KG1 (cell line): ENCODE measurements around the gene C12orf50.
"Not testable (repeated sequence)": the region's sequence is repeated elsewhere in the genome, so short reads cannot be mapped to it uniquely, and the experiment has no call there.

Experiments used
- DNase-seq: peaks from one replicate; lab custom pipeline; 2025; lab: John Stamatoyannopoulos, UW

The C12orf50 gene

GRCh38 chr12:87985069-87985675 lies 44.0 kb downstream of the C12orf50 start:
- DNase-seq, result no peak

DNA sequence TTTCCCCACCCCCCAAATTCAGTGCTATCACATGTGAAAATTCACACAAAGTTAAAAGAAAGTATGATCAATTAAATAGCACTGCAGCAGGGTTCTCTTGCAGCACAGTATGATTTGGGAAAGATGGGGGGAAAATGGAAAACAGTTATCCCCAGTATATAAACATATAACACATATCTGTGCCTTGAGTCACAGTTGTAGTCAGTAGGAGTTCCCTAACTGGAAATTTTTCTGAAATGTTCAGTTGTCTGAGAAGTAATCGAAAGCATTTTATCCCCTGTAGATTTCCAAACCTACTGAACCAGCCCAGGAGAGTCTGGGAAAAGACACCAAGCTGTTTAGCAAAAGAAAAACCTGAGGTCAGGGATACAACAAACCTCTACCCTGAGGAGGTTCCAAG lies 47.0 kb downstream of the C12orf50 start:
- no peak for DNase-seq

DNA sequence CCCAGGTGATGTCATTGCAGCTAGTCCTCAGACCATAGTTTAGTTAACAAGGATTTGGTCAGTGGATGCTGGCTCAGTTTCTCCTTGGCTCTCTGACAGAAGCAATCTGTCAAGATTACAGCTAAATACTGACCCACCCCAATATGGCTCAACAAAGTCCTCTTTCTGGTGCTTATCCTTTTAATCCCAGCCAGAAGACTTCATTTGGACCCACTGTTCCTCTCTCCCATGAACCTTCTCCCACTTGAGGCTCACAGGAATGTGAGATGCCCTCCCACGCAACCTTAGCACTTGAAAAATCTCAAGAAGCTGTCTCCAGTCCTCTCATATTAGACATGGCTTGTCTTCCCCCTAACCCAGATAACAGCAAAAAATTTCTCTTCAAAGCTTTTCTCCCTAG lies 47.7 kb downstream of the C12orf50 start:
- DNase-seq, result no peak

- DNase-seq, result no peak
These were observed 53.3 kb downstream of the C12orf50 start for GRCh38 chr12:87975879-87976278.

GRCh38 chr12:87967871-87968270 lies 61.3 kb downstream of the C12orf50 start:
- no peak for DNase-seq

DNA sequence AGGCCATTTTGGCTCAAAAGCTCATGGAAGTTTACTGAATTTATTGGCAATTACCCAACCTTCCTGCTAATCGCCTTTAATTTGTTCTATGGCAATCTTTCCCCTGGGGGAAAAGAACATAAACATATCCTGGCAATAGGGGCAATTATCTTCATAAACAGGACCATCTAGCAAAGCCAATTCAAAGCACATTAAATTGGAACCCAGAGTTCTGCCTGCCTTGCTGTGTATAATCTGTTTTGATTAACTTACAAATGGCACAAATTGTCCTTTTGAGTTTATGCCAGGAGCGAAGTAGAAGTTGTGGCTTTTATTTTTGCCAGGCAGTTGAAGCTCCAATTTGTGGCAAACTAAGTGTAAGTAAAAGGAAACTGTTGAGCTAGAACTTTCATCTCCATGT lies 68.6 kb downstream of the C12orf50 start:
- no peak for DNase-seq

DNA sequence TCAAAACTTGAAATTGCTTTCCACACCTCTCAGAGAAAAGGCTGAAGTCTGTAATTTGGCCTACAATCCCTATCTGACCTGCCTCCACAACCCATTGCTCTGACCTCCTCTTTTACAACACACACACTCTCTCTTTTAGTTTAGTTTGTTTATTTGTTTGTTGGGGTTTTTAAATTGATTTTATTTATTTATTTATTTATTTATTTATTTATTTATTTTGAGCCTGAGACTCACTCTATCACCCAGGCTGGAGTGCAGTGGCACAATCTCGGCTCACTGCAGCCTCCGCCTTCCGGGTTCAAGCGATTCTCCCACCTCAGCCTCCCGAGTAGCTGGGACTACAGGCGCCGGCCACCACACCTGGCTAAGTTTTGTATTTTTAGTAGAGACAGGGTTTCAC lies 75.2 kb downstream of the C12orf50 start:
- DNase-seq, result not testable (repeated sequence)

GRCh38 chr12:87953256-87953860 lies 75.8 kb downstream of the C12orf50 start:
- no peak for DNase-seq

DNA sequence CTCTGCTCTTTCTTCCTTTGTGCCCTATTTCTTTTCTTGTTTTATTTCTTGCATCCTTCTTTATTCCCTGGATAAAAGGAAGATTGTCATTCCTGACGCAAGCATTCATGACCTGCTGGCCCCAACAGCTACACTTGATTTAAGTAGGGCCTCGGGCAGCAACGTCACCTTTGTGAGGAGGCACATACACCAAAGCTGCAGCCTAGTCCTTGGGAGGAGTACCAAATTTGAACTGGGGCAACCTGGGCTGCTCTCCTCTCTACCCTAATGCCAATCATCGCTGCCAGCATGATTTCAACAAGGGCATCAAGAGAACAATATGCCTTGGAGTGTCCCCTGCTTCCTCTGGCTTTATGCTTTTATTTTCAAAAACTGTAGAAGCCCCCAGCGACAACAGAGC lies 76.4 kb downstream of the C12orf50 start:
- no peak for DNase-seq

GRCh38 chr12:87952223-87952622 lies 77.0 kb downstream of the C12orf50 start:
- DNase-seq, result no peak

DNA sequence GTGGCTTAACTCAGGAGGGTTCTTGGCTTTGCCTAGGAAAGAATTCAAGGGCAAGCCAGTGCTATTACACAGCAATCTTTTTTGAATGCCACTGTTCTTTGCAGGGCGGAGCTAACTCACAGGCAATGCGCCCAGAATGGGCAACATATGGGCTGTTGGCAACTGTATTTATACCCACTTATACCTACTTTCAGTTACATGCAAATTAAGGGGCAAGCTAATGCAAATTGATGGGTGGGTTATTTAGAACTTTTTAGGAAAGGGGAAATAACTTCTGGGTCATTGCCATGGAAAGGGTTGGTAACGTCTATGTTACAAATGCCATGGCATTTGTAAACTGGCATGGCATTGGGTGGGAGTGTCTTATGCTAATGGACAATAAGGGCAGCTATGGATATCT lies 85.4 kb downstream of the C12orf50 start:
- DNase-seq, result no peak

GRCh38 chr12:87943023-87943422 lies 86.2 kb downstream of the C12orf50 start:
- no peak for DNase-seq

DNA sequence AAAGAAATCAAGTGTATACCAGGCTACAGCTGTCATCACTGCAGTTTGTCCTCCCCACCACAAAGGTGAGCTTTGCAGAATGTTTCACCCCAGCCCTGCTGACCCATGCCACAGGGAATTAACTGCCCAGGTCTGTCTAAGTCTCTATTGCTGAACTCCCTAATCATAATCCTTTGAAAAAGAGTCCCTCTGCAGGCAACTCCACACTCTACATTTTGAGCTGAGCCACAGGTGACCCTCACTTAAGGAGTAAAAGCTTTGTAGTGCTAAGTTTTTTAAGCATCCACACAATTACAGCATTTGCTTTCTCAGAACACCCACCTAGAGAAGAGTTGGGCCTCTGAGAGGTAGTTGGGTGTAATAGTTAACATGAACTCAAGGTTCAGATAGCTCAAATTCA lies 90.0 kb downstream of the C12orf50 start:
- DNase-seq, result no peak

DNA sequence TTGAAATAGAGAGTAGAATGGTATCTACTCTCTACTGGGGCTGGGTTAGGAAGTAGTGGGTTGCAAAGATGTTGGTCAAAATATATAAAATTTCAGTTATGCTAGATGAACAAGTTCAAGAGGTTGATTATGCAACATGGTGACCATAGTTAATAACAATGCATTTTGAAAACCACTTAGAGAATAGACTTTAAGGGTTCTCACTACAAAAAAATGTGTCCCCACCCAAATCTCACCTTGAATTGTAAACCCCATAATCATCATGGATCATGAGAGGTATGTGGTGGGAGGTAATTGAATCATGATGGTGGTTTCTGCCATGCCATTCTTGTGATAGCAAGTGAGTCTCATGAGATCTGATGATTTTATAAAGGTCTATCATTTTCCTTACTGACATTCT lies 94.0 kb downstream of the C12orf50 start:
- no peak for DNase-seq

DNA sequence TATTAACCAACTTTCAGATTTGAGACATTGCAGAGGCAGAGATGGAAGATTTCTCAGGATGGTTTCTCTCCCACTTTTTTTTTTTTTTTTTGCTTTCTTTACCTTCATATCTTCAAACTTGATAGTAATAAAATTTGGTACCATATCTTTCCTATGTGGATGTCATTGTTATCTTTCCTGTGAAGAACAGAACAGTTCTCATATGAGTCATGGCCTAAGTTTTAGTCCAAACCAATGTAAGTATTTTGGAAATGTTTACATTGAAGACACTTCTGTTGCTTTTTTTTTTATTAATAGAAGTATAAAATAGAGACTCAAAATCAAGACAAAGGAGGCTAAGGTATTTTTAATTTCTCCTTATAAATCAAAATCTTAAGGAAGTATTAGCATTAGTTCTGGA lies 95.2 kb downstream of the C12orf50 start:
- DNase-seq, result no peak

DNA sequence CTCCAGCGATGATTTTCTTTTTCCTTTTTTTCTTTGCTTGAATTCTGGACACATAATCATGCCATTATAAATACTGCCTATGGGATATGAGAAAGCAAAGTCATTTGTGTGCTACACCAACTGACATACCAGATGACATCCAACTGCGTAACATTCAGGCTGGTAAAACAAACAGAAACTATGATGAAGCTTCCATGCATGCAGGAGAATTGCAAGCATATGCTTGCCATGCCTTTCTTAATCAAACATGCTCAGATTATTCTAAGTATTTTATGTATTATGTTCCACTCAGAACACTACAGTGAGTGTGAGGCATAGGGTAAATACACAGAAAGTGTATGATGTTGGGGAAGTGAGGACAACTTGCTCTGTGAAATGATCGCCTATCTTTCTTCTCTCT lies 97.4 kb downstream of the C12orf50 start:
- no peak for DNase-seq

DNA sequence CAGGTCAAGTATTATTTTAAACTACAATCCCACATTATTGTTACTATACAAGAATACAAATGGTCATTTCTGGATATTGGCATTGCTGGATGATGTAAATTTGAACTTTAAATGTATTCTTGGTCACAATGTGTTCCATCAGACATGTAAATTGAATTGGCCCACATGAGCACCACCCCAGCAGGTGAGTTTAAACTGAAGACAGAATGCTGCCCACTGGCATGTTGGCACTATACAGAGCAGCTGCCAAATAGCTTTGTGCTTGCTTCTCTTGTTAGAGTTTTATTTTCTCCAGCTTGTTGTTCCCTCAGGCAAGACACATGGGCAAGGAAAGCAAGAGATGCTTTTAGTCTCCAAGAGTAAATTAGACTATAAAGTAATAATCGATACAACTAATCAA lies 98.6 kb downstream of the C12orf50 start:
- DNase-seq, result no peak
